VCaP (cell line): ENCODE results near the gene ADAM17.
"Not testable (repeated sequence)": the region's sequence is repeated elsewhere in the genome, so short reads cannot be mapped to it uniquely, and the experiment has no call there.

Source experiments
- H3K27ac ChIP-seq: fragments of 450-650 bp; 2 replicates; pipeline ENCODE4 v1.5.1; 2017
- CTCF ChIP-seq: fragments of 450-650 bp; conservative IDR thresholded peaks from 2 replicates; pipeline ENCODE4 v1.5.1; 2017; ENCODE audit warnings: mild to moderate bottlenecking, moderate library complexity

ADAM17 gene

DNA sequence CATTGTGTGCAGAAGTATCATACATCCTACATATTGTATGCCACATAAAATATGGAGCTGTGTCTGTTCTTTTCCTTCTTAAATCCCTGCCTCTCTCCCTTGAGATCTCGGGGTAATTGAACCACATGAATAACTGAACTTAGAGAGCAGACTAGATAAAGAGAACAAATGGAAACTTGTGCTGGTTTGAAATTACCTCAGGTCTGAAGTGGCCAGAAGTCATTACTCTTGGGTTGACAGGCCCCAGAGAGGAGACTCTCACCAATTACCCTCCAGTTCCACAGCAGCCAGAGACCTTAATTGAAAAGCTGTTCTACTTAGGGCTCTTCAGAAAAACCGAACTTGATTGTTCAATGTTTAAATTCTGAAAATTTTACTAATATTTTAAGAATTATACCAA lies 5.0 kb upstream of the ADAM17 start:
- H3K27ac ChIP-seq: no peak overlapping the region
- no peak for TF ChIP-seq CTCF

- no peak overlapping the region for H3K27ac ChIP-seq
- no peak for TF ChIP-seq CTCF
Observed at GRCh38 chr2:9558948-9559381, 3.3 kb upstream of the ADAM17 start.

DNA sequence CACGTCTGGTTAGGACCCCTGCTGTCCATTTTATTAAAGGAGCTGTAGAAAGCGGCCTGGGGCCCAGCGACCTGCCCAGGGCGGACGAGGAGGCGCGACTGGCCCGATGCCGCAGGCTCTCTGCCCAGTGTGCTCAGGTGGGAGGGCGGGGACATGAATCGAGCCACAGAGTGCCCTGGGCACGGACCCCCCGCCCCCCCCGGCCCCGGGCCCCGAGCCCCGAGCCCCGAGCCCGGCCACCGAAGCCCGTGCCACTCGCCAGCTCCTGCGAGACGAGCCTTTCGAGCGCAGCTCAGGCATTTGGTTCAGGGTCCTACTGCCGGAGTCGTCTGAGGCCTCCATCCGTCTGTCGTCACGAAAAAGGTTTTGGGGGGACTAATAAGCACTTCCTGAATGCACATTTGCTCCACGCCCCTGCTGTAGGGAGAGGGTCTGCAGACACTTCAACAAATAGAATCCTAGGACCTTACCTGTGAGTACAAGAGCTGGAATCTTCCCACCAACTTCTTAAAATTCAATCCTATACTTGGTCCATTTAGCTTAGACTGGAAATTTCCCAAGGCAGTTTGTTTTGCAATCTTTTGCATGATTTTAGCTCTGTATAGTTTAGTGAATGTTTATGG lies 602 bp upstream of the ADAM17 start:
- H3K27ac ChIP-seq: peak overlapping the region; percentile 96
- TF ChIP-seq CTCF: no peak

DNA sequence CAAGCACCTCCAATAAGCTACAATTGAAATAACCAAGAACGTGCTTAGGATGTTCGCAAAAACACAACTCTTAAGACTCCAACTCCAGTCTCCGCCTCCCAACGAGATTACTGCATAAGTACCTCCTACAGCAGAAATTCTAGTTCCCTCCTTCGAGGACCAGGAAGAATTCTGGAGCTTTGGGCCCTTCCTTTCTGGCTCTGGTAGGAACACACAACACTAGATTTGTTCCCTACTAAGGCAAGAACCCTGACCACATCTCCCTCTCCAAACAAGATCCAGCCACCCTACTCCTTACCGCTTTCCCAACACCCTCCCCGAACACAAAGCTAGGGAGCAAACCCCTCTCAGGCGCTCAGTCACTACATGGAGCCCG lies 721 bp downstream of the ADAM17 start:
- H3K27ac ChIP-seq: peak overlapping the region; percentile 96
- TF ChIP-seq CTCF: no peak

DNA sequence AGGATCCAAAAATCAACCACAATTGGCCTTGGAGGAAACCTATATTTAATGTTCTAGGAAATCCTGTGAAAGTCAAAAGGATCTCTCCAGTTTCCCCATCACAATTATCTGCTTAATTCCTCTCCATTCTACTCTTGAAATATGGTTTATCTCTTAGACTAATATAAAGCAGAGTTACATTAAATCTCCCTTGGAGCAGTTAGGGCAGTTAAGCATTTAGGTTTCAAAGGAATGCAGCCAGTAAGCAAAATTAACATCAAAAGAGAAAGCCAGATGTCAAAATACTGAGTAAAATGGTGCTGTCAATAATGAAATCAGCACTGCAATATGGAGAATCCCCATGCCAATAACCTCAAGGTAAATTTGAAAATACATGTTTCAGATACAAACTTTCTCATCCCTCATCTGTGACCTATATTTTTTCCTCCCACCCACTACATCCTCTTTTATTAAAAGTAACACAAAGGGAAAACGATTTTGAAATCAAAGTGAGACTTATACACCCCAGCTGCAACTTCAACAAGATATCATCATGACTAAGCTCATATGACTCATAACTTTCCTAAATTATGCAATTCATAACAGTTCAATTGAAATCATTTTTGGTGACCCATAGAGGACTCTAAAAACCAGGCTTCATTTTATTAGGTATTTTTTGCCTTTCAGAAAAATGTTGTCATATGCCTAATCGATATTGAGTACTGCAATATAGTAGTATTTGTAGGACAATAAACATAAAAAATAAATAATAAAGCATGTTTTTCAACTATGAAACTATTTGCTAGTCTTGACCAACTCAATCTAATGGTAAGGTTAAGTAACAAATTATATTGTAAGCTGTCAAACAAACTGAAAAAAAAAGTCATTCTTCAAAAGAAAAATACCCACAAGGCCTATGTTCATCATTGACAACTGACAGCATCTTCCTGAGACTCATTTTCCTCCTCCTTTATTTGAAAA lies 3.1 kb downstream of the ADAM17 start:
- H3K27ac ChIP-seq: no peak overlapping the region
- no peak for TF ChIP-seq CTCF

- not testable (repeated sequence) for H3K27ac ChIP-seq
Observed at GRCh38 chr2:9550859-9551391, 4.7 kb downstream of the ADAM17 start.

- no peak overlapping the region for H3K27ac ChIP-seq
- TF ChIP-seq CTCF: no peak
Observed at GRCh38 chr2:9549420-9549819, 6.2 kb downstream of the ADAM17 start.
